IPS-18c (cell line): Measurements from ENCODE around the gene PIP4P1.

Experiments used
- H3K4me3 ChIP-seq: 2 replicates; pipeline ENCODE4 v1.7.0; 2013; ENCODE audit warnings: low read depth, mild to moderate bottlenecking, low read length, moderate library complexity; ENCODE audit not compliant: insufficient read depth
- H3K9me3 ChIP-seq: one replicate; pipeline ENCODE4 v1.6.1; 2013; ENCODE audit warnings: mild to moderate bottlenecking, low read length, moderate library complexity; ENCODE audit not compliant: control insufficient read depth, insufficient read depth

The PIP4P1 gene

DNA sequence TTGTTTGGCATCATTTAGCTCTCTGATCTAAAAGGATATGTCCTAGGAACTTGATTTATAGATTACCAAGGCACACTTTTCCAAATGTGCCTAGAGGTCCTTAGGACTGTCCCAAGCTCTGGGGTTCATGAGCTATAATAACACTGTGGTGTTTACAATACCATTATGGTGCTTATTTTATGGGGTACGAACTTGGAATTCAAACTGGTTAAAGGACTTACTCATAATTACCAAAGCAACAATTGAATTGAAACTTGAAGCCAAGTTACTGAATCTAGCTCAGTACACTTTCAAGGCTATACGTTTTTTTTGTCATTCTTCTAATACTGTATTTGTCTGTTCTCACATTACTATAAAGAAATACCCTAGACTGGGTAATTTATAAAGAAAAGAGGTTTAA is 38.3 kb downstream of the PIP4P1 start:
- no peak overlapping the region for H3K4me3 ChIP-seq
- H3K9me3 ChIP-seq, result no peaks in the 10 kb centered on the region

DNA sequence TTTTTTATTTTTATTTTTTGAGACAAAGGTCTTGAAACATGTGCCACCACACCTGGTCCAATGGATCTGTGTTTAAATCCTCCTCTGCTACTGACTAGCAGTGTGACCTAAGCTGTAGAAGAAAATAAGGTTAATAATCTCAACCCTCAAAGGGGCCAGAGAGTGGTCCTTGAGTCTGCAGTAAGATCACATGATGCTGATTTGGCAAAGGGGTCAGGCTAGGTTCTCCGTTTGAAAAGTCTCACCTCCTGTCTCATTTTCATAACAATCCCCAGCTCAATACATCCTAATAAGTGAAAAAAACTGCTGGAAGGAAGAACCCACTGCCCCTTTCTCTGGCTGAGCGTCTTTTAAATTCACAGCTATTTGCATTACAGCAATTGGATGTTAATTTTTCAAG is 40.0 kb downstream of the PIP4P1 start:
- Histone ChIP-seq H3K4me3 (no peak overlapping the region), H3K9me3 (no peaks in the 10 kb centered on the region)

- H3K9me3 ChIP-seq, result no peaks in the 10 kb centered on the region
Measured at GRCh38 chr14:20419419-20419818, 41.8 kb downstream of the PIP4P1 start.

GRCh38 chr14:20418501-20418909 is 42.7 kb downstream of the PIP4P1 start:
- no peak overlapping the region for H3K4me3 ChIP-seq
- H3K9me3 ChIP-seq, result peaks cover 2% of the 10 kb centered on the region

More at GRCh38 chr14:20419419-20419818, 41.8 kb downstream of the PIP4P1 start:
- H3K4me3 ChIP-seq, result no peak overlapping the region

GRCh38 chr14:20417250-20418186 is 43.7 kb downstream of the PIP4P1 start:
- peaks cover 2% of the 10 kb centered on the region for H3K9me3 ChIP-seq
- no peak overlapping the region for H3K4me3 ChIP-seq

GRCh38 chr14:20416223-20416622 is 45.0 kb downstream of the PIP4P1 start:
- Histone ChIP-seq H3K4me3 (no peak overlapping the region), H3K9me3 (peaks cover 2% of the 10 kb centered on the region)

- Histone ChIP-seq H3K9me3 (peaks cover 2% of the 10 kb centered on the region), H3K4me3 (no peak overlapping the region)
Measured at GRCh38 chr14:20415782-20416206, 45.4 kb downstream of the PIP4P1 start.

GRCh38 chr14:20413744-20414082 is 47.5 kb downstream of the PIP4P1 start:
- Histone ChIP-seq H3K4me3 (peak overlapping the region; percentile 99), H3K9me3 (peaks cover 2% of the 10 kb centered on the region)

DNA sequence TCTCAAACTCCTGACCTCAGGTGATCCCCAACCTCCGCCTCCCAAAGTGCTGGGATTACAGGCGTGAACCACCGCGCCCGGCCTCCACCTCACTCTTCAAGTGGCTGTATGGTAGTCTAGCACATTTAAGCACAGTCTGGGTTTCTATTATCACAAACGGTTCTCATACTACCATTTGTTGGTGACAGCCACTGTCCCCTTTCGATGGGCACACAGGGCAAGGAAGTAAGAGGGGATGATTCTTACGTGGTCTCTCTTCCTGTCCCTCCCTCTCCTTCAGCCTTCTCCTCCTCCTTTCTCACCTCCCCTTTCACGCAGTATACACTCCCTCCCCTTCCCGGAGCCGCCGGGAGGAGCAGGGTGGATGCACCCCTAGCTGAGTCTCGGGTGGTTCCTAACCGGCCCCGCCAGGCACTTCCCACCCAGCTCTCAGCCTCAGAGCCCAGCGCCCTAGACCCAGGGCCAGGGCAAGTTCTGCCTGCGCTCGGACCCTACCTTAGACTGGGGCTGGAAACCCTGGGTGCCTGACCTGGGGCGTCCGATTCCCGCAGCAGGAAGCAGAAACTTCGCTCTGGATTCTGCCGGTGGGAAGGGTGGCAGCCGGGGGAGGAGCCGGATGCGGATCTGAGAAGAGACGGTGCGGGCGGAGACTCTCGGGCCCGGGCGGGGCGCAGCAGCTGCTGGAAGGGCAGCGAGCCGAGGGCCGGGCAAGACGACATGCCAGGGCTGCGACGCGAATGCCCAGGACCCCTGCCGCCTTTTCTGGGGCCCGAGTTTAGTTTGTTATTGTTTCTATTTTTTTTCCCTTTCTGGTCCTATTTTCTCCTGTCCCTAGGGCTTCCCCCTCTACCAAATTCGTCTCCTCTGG is 48.1 kb downstream of the PIP4P1 start, which contains the start of gene TEP1:
TSS of gene TEP1 (minus strand) at position 626 of the 868 bp plus-strand sequence. CDS start 5,062 bp downstream, outside the sequence.
- H3K4me3 ChIP-seq, result peak within 1 kb of the TSS; percentile 99
- H3K9me3 ChIP-seq, result peaks cover 2% of the 10 kb centered on the region

GRCh38 chr14:20412411-20412810 is 48.8 kb downstream of the PIP4P1 start:
- Histone ChIP-seq H3K9me3 (peaks cover 2% of the 10 kb centered on the region), H3K4me3 (peak overlapping the region; percentile 99)

DNA sequence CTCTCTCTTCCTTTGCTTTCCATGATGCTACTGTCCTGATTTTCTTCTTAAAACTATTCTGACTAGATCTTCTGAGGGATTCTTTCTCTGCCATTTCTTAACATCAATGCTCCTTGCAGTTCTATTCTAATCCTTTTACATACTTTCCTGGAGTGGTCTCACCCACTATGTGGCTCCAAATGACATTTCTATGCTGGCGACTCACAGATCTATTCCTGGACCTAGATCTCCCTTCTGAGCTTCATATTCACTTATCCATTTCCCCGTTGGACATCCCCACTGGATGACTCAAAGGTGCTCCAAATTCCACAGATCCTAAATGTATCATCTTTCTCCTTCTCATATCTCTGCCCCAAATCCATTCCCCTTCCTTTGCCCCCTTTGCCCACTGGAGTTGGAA is 52.0 kb downstream of the PIP4P1 start:
- Histone ChIP-seq H3K4me3 (no peak overlapping the region), H3K9me3 (peaks cover 2% of the 10 kb centered on the region)
